ENCODE data around the gene ASB13. TPM values are rescaled to one million over a fixed set of nuclear protein-coding genes. Genes with fewer than 3 reads are reported as not detected.

The ASB13 gene
- total and polyA plus RNA-seq, 2 experiments from 2014 or later: 11.6 to 20.2 TPM

DNA sequence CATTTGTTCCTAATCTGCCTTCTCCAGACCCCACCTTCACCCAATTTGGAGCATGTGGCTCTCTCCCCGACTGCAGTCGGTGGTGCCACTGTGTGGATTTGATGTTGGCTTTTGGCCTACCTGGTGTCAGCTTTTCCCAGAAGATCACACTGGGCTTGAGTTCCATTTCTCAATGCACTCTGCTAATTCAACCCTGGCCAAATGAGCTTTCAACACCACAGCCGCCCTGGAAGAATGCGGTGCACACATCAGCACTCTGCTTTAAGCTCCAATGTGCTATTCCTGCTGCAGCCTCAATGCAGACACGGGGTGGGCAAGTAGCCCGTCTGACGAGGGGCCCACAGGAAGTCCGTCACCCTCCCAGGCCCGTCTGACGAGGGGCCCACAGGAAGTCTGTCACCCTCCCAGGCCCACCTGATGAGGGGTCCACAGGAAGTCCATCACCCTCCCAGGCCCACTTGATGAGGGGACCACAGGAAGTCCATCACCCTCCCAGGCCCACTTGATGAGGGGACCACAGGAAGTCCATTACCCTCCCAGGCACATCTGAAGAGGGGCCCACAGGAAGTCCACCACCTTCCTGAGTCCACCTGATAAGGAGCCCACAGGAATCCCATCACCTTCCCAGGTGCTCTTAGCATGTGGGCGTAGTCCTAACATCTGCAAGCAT lies 64.4 kb downstream of the ASB13 start (continued):
- TF ChIP-seq EZH2 (IDR thresholded peaks at IDR 0.05; ENCODE audit: low read depth, unreplicated experiment) (no peak), POLR2AphosphoS5 (IDR thresholded peaks at IDR 0.05; ENCODE audit: low read depth) (no peak), ZNF114 (CRISPR knock-in tag; IDR thresholded peaks at IDR 0.05) (no peak)
- TF ChIP-seq, protein P1, sequence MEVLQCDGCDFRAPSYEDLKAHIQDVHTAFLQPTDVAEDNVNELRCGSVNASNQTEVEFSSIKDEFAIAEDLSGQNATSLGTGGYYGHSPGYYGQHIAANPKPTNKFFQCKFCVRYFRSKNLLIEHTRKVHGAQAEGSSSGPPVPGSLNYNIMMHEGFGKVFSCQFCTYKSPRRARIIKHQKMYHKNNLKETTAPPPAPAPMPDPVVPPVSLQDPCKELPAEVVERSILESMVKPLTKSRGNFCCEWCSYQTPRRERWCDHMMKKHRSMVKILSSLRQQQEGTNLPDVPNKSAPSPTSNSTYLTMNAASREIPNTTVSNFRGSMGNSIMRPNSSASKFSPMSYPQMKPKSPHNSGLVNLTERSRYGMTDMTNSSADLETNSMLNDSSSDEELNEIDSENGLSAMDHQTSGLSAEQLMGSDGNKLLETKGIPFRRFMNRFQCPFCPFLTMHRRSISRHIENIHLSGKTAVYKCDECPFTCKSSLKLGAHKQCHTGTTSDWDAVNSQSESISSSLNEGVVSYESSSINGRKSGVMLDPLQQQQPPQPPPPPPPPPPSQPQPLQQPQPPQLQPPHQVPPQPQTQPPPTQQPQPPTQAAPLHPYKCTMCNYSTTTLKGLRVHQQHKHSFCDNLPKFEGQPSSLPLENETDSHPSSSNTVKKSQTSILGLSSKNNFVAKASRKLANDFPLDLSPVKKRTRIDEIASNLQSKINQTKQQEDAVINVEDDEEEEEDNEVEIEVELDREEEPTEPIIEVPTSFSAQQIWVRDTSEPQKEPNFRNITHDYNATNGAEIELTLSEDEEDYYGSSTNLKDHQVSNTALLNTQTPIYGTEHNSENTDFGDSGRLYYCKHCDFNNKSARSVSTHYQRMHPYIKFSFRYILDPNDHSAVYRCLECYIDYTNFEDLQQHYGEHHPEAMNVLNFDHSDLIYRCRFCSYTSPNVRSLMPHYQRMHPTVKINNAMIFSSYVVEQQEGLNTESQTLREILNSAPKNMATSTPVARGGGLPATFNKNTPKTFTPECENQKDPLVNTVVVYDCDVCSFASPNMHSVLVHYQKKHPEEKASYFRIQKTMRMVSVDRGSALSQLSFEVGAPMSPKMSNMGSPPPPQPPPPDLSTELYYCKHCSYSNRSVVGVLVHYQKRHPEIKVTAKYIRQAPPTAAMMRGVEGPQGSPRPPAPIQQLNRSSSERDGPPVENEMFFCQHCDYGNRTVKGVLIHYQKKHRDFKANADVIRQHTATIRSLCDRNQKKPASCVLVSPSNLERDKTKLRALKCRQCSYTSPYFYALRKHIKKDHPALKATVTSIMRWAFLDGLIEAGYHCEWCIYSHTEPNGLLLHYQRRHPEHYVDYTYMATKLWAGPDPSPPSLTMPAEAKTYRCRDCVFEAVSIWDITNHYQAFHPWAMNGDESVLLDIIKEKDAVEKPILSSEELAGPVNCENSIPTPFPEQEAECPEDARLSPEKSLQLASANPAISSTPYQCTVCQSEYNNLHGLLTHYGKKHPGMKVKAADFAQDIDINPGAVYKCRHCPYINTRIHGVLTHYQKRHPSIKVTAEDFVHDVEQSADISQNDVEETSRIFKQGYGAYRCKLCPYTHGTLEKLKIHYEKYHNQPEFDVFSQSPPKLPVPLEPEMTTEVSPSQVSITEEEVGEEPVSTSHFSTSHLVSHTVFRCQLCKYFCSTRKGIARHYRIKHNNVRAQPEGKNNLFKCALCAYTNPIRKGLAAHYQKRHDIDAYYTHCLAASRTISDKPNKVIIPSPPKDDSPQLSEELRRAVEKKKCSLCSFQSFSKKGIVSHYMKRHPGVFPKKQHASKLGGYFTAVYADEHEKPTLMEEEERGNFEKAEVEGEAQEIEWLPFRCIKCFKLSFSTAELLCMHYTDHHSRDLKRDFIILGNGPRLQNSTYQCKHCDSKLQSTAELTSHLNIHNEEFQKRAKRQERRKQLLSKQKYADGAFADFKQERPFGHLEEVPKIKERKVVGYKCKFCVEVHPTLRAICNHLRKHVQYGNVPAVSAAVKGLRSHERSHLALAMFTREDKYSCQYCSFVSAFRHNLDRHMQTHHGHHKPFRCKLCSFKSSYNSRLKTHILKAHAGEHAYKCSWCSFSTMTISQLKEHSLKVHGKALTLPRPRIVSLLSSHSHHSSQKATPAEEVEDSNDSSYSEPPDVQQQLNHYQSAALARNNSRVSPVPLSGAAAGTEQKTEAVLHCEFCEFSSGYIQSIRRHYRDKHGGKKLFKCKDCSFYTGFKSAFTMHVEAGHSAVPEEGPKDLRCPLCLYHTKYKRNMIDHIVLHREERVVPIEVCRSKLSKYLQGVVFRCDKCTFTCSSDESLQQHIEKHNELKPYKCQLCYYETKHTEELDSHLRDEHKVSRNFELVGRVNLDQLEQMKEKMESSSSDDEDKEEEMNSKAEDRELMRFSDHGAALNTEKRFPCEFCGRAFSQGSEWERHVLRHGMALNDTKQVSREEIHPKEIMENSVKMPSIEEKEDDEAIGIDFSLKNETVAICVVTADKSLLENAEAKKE (CRISPR knock-in tag; IDR thresholded peaks at IDR 0.05): no peak

DNA sequence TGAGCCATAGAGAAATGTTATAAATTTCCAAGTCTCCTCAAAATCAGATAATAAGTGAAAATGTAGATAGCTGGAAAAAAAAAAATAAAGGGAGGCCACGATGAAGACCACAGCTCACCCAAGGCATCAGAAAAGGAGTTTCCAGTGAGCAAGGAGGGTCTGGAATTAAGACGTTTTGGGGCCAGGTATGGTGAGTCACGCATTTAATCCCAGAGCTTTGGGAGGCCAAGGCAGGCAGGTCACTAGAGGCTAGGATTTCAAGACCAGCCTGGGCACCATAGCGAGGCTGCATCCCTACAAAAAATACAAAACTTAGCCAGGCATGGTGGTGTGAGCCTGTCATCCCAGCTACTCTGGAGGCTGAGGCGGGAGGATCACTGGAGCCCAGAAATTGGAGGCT lies 65.5 kb downstream of the ASB13 start:
- no peak overlapping the region for H3K27ac ChIP-seq (ENCODE audit: low read depth)
- no peaks in the 10 kb centered on the region for H3K9me3 Mint-ChIP-seq

More for the DNA sequence above, 65.5 kb downstream of the ASB13 start:
- Histone ChIP-seq H3K4me1 (ENCODE audit: insufficient read depth) (no peaks in the 10 kb centered on the region), H4K20me1 (replicated peaks; ENCODE audit: insufficient read depth) (no peaks in the 10 kb centered on the region), H3K4me2 (no peak overlapping the region), H3K36me3 (ENCODE audit: insufficient read depth) (no peaks in the 10 kb centered on the region), H3K27me3 (ENCODE audit: insufficient read depth) (no peaks in the 10 kb centered on the region), H3K79me2 (replicated peaks; ENCODE audit: insufficient read depth) (no peaks in the 10 kb centered on the region), H3F3A (replicated peaks; ENCODE audit: low read depth) (no peaks in the 10 kb centered on the region), H3K9me2 (ENCODE audit: insufficient read depth) (no peaks in the 10 kb centered on the region), H3K4me3 (no peak overlapping the region), H2AFZ (no peak overlapping the region)
- Mint-ChIP-seq H3K4me3 (no peak overlapping the region), H3K36me3 (ENCODE audit: low read depth) (no peaks in the 10 kb centered on the region), H3K27ac (no peak overlapping the region), H3K27me3 (ENCODE audit: insufficient read depth, low read depth, poor library complexity) (peaks cover 9% of the 10 kb centered on the region), H3K4me1 (no peaks in the 10 kb centered on the region; the same call in 2 of the 3 replicates)
- ATAC-seq: no peak
- no peak for DNase-seq (ENCODE audit: low spot score)
- no peak for TF ChIP-seq CREB1 (CRISPR knock-in tag; IDR thresholded peaks at IDR 0.05; ENCODE audit: low read depth)
- TF ChIP-seq NANOG (IDR thresholded peaks at IDR 0.05; ENCODE audit: borderline replicate concordance): no peak
- TF ChIP-seq STAT1 (IDR thresholded peaks at IDR 0.05; ENCODE audit: unreplicated experiment): no peak
- no peak for TF ChIP-seq EZH2 (IDR thresholded peaks at IDR 0.05; ENCODE audit: low read depth, unreplicated experiment)
- TF ChIP-seq, protein P2, sequence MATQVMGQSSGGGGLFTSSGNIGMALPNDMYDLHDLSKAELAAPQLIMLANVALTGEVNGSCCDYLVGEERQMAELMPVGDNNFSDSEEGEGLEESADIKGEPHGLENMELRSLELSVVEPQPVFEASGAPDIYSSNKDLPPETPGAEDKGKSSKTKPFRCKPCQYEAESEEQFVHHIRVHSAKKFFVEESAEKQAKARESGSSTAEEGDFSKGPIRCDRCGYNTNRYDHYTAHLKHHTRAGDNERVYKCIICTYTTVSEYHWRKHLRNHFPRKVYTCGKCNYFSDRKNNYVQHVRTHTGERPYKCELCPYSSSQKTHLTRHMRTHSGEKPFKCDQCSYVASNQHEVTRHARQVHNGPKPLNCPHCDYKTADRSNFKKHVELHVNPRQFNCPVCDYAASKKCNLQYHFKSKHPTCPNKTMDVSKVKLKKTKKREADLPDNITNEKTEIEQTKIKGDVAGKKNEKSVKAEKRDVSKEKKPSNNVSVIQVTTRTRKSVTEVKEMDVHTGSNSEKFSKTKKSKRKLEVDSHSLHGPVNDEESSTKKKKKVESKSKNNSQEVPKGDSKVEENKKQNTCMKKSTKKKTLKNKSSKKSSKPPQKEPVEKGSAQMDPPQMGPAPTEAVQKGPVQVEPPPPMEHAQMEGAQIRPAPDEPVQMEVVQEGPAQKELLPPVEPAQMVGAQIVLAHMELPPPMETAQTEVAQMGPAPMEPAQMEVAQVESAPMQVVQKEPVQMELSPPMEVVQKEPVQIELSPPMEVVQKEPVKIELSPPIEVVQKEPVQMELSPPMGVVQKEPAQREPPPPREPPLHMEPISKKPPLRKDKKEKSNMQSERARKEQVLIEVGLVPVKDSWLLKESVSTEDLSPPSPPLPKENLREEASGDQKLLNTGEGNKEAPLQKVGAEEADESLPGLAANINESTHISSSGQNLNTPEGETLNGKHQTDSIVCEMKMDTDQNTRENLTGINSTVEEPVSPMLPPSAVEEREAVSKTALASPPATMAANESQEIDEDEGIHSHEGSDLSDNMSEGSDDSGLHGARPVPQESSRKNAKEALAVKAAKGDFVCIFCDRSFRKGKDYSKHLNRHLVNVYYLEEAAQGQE (IDR thresholded peaks at IDR 0.05; ENCODE audit: unreplicated experiment): no peak
- TF ChIP-seq, protein P3, sequence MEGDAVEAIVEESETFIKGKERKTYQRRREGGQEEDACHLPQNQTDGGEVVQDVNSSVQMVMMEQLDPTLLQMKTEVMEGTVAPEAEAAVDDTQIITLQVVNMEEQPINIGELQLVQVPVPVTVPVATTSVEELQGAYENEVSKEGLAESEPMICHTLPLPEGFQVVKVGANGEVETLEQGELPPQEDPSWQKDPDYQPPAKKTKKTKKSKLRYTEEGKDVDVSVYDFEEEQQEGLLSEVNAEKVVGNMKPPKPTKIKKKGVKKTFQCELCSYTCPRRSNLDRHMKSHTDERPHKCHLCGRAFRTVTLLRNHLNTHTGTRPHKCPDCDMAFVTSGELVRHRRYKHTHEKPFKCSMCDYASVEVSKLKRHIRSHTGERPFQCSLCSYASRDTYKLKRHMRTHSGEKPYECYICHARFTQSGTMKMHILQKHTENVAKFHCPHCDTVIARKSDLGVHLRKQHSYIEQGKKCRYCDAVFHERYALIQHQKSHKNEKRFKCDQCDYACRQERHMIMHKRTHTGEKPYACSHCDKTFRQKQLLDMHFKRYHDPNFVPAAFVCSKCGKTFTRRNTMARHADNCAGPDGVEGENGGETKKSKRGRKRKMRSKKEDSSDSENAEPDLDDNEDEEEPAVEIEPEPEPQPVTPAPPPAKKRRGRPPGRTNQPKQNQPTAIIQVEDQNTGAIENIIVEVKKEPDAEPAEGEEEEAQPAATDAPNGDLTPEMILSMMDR (conservative IDR thresholded peaks at IDR 0.05; ENCODE audit: low read depth in 2 of 2): no peak
- no peak for TF ChIP-seq POLR2AphosphoS5 (IDR thresholded peaks at IDR 0.05; ENCODE audit: low read depth)
- no peak for TF ChIP-seq EZH2phosphoT487 (IDR thresholded peaks at IDR 0.05; ENCODE audit: unreplicated experiment)
- TF ChIP-seq JUNB (IDR thresholded peaks at IDR 0.05; ENCODE audit: unreplicated experiment): no peak

Measured in GM23338 (cell line).